ENCODE data around the gene KIAA0930. TPM values are rescaled to one million over a fixed set of nuclear protein-coding genes. Genes with fewer than 3 reads are reported as not detected.

Gene KIAA0930
- total RNA-seq, 1 donor from 2014 or later, result 107 TPM

DNA sequence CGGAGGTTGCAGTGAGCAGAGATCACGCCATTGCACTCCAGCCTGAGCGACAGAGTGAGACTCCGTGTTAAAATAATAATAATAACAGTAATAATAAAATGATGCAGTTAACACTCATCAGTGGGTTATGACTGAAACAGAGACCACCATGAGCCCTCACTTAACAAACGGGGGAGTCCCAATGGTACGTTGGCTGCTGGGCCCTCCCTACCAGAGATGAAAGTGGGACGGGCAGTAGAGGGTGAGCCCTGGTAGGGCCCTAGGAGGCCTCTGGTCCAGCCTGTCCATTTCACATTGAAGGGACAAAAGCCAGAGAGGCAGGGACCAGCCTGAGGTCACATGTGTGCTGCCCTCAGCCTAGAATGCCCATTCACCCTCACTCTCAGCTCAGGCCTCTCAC is 13.7 kb upstream of the KIAA0930 start:
- Mint-ChIP-seq H3K36me3 (ENCODE audit: low read depth, unreplicated experiment) (no peaks in the 10 kb centered on the region), H3K27ac (ENCODE audit: unreplicated experiment) (no peak overlapping the region), H3K27me3 (ENCODE audit: low read depth, unreplicated experiment) (peaks cover 3% of the 10 kb centered on the region), H3K4me1 (ENCODE audit: low read depth, unreplicated experiment) (peaks cover 6% of the 10 kb centered on the region), H3K9me3 (ENCODE audit: unreplicated experiment) (peaks cover under 1% of the 10 kb centered on the region), H3K4me3 (ENCODE audit: unreplicated experiment) (no peak overlapping the region)
- Histone ChIP-seq H3K4me1 (ENCODE audit: insufficient read depth, low read length) (peaks cover 7% of the 10 kb centered on the region), H3K36me3 (ENCODE audit: insufficient read depth, low read length) (no peaks in the 10 kb centered on the region), H4K20me1 (ENCODE audit: insufficient read depth, low read length) (no peaks in the 10 kb centered on the region), H3K27me3 (ENCODE audit: insufficient read depth, low read length) (no peaks in the 10 kb centered on the region), H3K4me2 (ENCODE audit: low read length) (no peak overlapping the region), H3K9ac (ENCODE audit: low read length) (no peak overlapping the region), H2AFZ (ENCODE audit: low read depth, low read length) (no peak overlapping the region), H3K4me3 (ENCODE audit: insufficient read depth, low read depth, low read length) (no peak overlapping the region), H3K9me3 (ENCODE audit: insufficient read depth, low read depth, low read length) (no peaks in the 10 kb centered on the region), H3K27ac (ENCODE audit: low read depth, low read length) (no peak overlapping the region), H3K79me2 (ENCODE audit: insufficient read depth, low read length) (no peaks in the 10 kb centered on the region)
- TF ChIP-seq, protein P1, sequence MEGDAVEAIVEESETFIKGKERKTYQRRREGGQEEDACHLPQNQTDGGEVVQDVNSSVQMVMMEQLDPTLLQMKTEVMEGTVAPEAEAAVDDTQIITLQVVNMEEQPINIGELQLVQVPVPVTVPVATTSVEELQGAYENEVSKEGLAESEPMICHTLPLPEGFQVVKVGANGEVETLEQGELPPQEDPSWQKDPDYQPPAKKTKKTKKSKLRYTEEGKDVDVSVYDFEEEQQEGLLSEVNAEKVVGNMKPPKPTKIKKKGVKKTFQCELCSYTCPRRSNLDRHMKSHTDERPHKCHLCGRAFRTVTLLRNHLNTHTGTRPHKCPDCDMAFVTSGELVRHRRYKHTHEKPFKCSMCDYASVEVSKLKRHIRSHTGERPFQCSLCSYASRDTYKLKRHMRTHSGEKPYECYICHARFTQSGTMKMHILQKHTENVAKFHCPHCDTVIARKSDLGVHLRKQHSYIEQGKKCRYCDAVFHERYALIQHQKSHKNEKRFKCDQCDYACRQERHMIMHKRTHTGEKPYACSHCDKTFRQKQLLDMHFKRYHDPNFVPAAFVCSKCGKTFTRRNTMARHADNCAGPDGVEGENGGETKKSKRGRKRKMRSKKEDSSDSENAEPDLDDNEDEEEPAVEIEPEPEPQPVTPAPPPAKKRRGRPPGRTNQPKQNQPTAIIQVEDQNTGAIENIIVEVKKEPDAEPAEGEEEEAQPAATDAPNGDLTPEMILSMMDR (IDR thresholded peaks at IDR 0.05; ENCODE audit: insufficient read depth, low read depth, low read length), result no peak
- TF ChIP-seq EZH2 (IDR thresholded peaks at IDR 0.05; ENCODE audit: insufficient read depth, low read length), result no peak
- DNase-seq (ENCODE audit: low read depth), result no peak
- FAIRE-seq, result no peak

DNA sequence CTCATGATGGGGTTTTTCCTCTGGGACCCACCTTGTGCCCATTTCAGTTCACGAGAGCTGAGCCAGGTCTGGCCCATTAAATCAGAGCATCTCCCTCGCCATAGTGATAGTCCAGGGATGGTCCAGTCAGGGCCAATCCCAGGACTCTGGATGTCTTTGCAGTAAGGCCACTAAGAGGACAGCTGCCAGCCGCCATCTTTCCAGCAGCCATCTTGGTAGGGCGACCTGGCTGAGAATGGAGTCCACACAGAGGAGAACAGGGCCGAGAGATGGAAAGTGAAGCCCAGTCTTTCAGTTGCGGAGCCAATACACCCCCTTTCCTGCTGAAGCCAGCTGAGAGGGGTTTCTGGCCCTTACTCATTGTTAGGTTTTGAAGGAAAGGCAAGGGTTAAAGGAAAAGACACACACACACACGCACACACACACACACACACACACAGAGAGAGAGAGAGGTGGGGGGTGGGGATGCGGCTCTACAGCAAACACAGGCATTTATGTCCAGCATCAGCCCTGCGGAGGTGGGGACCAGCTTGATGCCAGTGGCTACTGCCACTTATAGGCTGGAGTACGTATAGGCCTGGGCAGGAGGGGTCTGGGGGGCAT is 12.4 kb upstream of the KIAA0930 start:
- Mint-ChIP-seq H3K4me3 (ENCODE audit: unreplicated experiment) (no peak overlapping the region), H3K36me3 (ENCODE audit: low read depth, unreplicated experiment) (no peaks in the 10 kb centered on the region), H3K27me3 (ENCODE audit: low read depth, unreplicated experiment) (peaks cover 3% of the 10 kb centered on the region), H3K27ac (ENCODE audit: unreplicated experiment) (peak overlapping the region; percentile 62), H3K4me1 (ENCODE audit: low read depth, unreplicated experiment) (peaks cover 6% of the 10 kb centered on the region), H3K9me3 (ENCODE audit: unreplicated experiment) (no peaks in the 10 kb centered on the region)
- no peak overlapping the region for H3K27ac ChIP-seq (ENCODE audit: low read depth, low read length)
- peaks cover 7% of the 10 kb centered on the region for H3K4me1 ChIP-seq (ENCODE audit: insufficient read depth, low read length)
- no peaks in the 10 kb centered on the region for H3K27me3 ChIP-seq (ENCODE audit: insufficient read depth, low read length)
- H2AFZ ChIP-seq (ENCODE audit: low read depth, low read length), result no peak overlapping the region
- H3K4me3 ChIP-seq (ENCODE audit: insufficient read depth, low read depth, low read length), result no peak overlapping the region
- FAIRE-seq (no peak), DNase-seq (ENCODE audit: low read depth) (no peak)
- no peak overlapping the region for H3K4me2 ChIP-seq (ENCODE audit: low read length)
- no peaks in the 10 kb centered on the region for H3K79me2 ChIP-seq (ENCODE audit: insufficient read depth, low read length)
- H4K20me1 ChIP-seq (ENCODE audit: insufficient read depth, low read length), result no peaks in the 10 kb centered on the region
- no peaks in the 10 kb centered on the region for H3K36me3 ChIP-seq (ENCODE audit: insufficient read depth, low read length)
- H3K9me3 ChIP-seq (ENCODE audit: insufficient read depth, low read depth, low read length), result no peaks in the 10 kb centered on the region
- TF ChIP-seq EZH2 (IDR thresholded peaks at IDR 0.05; ENCODE audit: insufficient read depth, low read length), result no peak
- TF ChIP-seq, protein P1 (IDR thresholded peaks at IDR 0.05; ENCODE audit: insufficient read depth, low read depth, low read length), result no peak
- H3K9ac ChIP-seq (ENCODE audit: low read length), result no peak overlapping the region

DNA sequence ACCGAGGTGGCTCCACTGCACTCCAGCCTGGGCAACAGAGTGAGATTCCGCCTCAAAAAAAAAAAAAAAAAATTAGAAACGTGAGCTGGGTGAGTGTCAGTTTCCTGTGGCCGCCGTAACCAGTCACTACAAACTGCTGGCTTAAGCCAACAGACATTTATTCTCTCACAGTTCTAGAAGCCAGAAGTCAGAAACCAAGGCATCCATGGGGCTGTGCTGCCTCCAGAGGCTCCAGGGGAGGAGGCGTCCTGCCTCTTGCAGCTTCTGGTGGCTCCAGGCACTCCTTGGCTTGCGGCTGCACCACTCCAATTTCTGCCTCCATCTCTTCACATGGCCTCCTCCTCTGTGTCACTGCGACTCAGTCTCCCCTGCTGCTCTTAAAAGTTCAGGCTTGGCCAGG is 11.1 kb upstream of the KIAA0930 start:
- no peak overlapping the region for H3K27ac ChIP-seq (ENCODE audit: low read depth, low read length)
- H3K9me3 ChIP-seq (ENCODE audit: insufficient read depth, low read depth, low read length), result no peaks in the 10 kb centered on the region
- FAIRE-seq (no peak), DNase-seq (ENCODE audit: low read depth) (no peak)
- no peak for TF ChIP-seq EZH2 (IDR thresholded peaks at IDR 0.05; ENCODE audit: insufficient read depth, low read length)
- TF ChIP-seq, protein P1 (IDR thresholded peaks at IDR 0.05; ENCODE audit: insufficient read depth, low read depth, low read length), result no peak
- Mint-ChIP-seq H3K27me3 (ENCODE audit: low read depth, unreplicated experiment) (peaks cover 3% of the 10 kb centered on the region), H3K9me3 (ENCODE audit: unreplicated experiment) (no peaks in the 10 kb centered on the region), H3K4me3 (ENCODE audit: unreplicated experiment) (no peak overlapping the region), H3K4me1 (ENCODE audit: low read depth, unreplicated experiment) (peaks cover 8% of the 10 kb centered on the region), H3K27ac (ENCODE audit: unreplicated experiment) (no peak overlapping the region), H3K36me3 (ENCODE audit: low read depth, unreplicated experiment) (no peaks in the 10 kb centered on the region)
- no peaks in the 10 kb centered on the region for H3K36me3 ChIP-seq (ENCODE audit: insufficient read depth, low read length)
- H3K4me2 ChIP-seq (ENCODE audit: low read length), result no peak overlapping the region
- no peaks in the 10 kb centered on the region for H3K79me2 ChIP-seq (ENCODE audit: insufficient read depth, low read length)
- peaks cover 10% of the 10 kb centered on the region for H3K4me1 ChIP-seq (ENCODE audit: insufficient read depth, low read length)
- no peak overlapping the region for H3K4me3 ChIP-seq (ENCODE audit: insufficient read depth, low read depth, low read length)
- no peaks in the 10 kb centered on the region for H4K20me1 ChIP-seq (ENCODE audit: insufficient read depth, low read length)
- no peak overlapping the region for H3K9ac ChIP-seq (ENCODE audit: low read length)
- H2AFZ ChIP-seq (ENCODE audit: low read depth, low read length), result no peak overlapping the region
- H3K27me3 ChIP-seq (ENCODE audit: insufficient read depth, low read length), result no peaks in the 10 kb centered on the region

All from astrocyte (in vitro differentiated cells and primary cell).